ENCODE results near the gene C5orf15. TPM values are rescaled to one million over a fixed set of nuclear protein-coding genes. Genes with fewer than 3 reads are reported as not detected.

The C5orf15 gene
- polyA plus RNA-seq, 1 donor from 2014 or later: 72.3 TPM

DNA sequence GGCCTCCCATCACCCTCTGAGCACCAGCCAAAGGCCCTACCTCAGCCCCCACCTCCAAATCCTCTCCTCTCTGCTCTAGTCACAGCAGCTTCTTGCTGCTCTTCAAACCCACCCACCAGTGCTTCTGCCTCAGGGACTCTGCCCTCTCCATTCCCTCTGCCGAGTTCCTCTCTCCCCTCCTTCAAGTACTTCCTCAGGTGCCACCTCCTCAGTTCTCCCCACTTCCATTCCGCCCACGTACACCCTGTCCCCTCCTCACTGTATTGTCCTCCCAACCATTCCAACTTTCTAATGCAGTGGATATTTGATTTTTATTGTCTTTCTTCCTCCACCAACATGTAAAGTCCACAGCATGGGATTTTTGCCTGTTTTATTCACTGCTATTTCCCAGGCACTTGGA, 43.2 kb downstream of the C5orf15 start:
- Histone ChIP-seq H3K9me3 (ENCODE audit: low read length) (no peaks in the 10 kb centered on the region), H3K9ac (ENCODE audit: low read length) (no peak overlapping the region), H3K27me3 (ENCODE audit: insufficient read depth, low read depth, low read length) (no peaks in the 10 kb centered on the region), H3K4me3 (ENCODE audit: low read length) (no peak overlapping the region), H3K4me2 (ENCODE audit: low read length) (no peak overlapping the region), H2AFZ (ENCODE audit: low read depth, low read length) (no peak overlapping the region), H3K79me2 (replicated peaks; ENCODE audit: insufficient read depth, low read length) (no peaks in the 10 kb centered on the region), H3K36me3 (ENCODE audit: insufficient read depth, low read length) (no peaks in the 10 kb centered on the region), H3K27ac (ENCODE audit: low read length) (no peak overlapping the region), H3F3A (ENCODE audit: insufficient read depth, low read length, poor library complexity, severe bottlenecking) (no peaks in the 10 kb centered on the region), H3K9me2 (ENCODE audit: insufficient read depth, low read length) (no peaks in the 10 kb centered on the region), H4K20me1 (ENCODE audit: insufficient read depth) (no peaks in the 10 kb centered on the region)
- TF ChIP-seq POLR2AphosphoS5 (IDR thresholded peaks at IDR 0.05): no peak
- TF ChIP-seq, protein P1, sequence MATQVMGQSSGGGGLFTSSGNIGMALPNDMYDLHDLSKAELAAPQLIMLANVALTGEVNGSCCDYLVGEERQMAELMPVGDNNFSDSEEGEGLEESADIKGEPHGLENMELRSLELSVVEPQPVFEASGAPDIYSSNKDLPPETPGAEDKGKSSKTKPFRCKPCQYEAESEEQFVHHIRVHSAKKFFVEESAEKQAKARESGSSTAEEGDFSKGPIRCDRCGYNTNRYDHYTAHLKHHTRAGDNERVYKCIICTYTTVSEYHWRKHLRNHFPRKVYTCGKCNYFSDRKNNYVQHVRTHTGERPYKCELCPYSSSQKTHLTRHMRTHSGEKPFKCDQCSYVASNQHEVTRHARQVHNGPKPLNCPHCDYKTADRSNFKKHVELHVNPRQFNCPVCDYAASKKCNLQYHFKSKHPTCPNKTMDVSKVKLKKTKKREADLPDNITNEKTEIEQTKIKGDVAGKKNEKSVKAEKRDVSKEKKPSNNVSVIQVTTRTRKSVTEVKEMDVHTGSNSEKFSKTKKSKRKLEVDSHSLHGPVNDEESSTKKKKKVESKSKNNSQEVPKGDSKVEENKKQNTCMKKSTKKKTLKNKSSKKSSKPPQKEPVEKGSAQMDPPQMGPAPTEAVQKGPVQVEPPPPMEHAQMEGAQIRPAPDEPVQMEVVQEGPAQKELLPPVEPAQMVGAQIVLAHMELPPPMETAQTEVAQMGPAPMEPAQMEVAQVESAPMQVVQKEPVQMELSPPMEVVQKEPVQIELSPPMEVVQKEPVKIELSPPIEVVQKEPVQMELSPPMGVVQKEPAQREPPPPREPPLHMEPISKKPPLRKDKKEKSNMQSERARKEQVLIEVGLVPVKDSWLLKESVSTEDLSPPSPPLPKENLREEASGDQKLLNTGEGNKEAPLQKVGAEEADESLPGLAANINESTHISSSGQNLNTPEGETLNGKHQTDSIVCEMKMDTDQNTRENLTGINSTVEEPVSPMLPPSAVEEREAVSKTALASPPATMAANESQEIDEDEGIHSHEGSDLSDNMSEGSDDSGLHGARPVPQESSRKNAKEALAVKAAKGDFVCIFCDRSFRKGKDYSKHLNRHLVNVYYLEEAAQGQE (IDR thresholded peaks at IDR 0.05; ENCODE audit: borderline replicate concordance): no peak
- no peak for TF ChIP-seq RAD21 (conservative IDR thresholded peaks at IDR 0.05)
- no peak for TF ChIP-seq TAF1 (IDR thresholded peaks at IDR 0.05; ENCODE audit: low read depth)
- TF ChIP-seq, protein P2, sequence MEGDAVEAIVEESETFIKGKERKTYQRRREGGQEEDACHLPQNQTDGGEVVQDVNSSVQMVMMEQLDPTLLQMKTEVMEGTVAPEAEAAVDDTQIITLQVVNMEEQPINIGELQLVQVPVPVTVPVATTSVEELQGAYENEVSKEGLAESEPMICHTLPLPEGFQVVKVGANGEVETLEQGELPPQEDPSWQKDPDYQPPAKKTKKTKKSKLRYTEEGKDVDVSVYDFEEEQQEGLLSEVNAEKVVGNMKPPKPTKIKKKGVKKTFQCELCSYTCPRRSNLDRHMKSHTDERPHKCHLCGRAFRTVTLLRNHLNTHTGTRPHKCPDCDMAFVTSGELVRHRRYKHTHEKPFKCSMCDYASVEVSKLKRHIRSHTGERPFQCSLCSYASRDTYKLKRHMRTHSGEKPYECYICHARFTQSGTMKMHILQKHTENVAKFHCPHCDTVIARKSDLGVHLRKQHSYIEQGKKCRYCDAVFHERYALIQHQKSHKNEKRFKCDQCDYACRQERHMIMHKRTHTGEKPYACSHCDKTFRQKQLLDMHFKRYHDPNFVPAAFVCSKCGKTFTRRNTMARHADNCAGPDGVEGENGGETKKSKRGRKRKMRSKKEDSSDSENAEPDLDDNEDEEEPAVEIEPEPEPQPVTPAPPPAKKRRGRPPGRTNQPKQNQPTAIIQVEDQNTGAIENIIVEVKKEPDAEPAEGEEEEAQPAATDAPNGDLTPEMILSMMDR (IDR thresholded peaks at IDR 0.05; ENCODE audit: poor library complexity, severe bottlenecking): no peak
- TF ChIP-seq EP300 (conservative IDR thresholded peaks at IDR 0.05; ENCODE audit: poor library complexity, severe bottlenecking): no peak
- no peak for TF ChIP-seq SMC3 (conservative IDR thresholded peaks at IDR 0.05; ENCODE audit: poor library complexity)
- no peak for TF ChIP-seq MXI1 (conservative IDR thresholded peaks at IDR 0.05; ENCODE audit: poor library complexity, severe bottlenecking)
- TF ChIP-seq EZH2 (IDR thresholded peaks at IDR 0.05; ENCODE audit: borderline replicate concordance, insufficient read depth, low read length, poor library complexity, severe bottlenecking): no peak

DNA sequence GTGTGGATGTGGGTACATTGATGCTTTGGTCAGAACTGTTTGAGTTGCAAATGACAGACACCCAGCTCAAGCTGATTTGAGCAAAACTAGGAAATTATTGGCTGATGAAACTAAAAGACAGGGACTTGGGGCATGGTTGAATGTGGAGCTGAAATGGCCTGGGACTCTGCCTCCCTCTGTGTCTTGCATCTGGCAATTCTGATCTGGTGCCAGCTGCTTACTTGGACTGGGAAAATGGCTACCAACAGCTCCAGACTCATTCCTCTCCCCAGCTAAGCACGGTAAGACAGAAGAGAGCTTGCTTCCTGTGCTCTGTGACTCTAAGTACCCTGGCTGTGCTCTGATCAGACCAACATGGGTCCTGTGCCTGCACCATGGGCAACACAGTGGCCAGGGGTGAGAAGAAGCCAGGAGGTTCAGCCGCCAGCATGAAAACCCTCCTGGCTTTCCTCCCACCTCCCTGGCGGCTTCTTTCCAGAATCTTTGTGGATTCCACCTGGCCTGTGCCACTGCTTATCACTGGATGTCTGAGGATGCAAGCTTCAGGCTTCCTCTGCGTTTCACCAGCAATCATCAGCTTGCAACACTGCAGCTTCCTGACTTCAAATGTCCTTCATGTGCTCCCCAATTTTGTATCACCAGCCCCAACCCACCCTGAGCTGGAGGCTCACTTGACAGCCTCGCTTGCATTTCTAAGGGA, 44.1 kb downstream of the C5orf15 start:
- no peak overlapping the region for H3K9ac ChIP-seq (ENCODE audit: low read length)
- H3K9me2 ChIP-seq (ENCODE audit: insufficient read depth, low read length): no peaks in the 10 kb centered on the region
- TF ChIP-seq SMC3 (conservative IDR thresholded peaks at IDR 0.05; ENCODE audit: poor library complexity) (no peak), MXI1 (conservative IDR thresholded peaks at IDR 0.05; ENCODE audit: poor library complexity, severe bottlenecking) (no peak), RAD21 (conservative IDR thresholded peaks at IDR 0.05) (no peak), POLR2AphosphoS5 (IDR thresholded peaks at IDR 0.05) (no peak), EP300 (conservative IDR thresholded peaks at IDR 0.05; ENCODE audit: poor library complexity, severe bottlenecking) (no peak), EZH2 (IDR thresholded peaks at IDR 0.05; ENCODE audit: borderline replicate concordance, insufficient read depth, low read length, poor library complexity, severe bottlenecking) (no peak), TAF1 (IDR thresholded peaks at IDR 0.05; ENCODE audit: low read depth) (no peak)
- TF ChIP-seq, protein P1 (IDR thresholded peaks at IDR 0.05; ENCODE audit: borderline replicate concordance): no peak
- TF ChIP-seq, protein P2 (IDR thresholded peaks at IDR 0.05; ENCODE audit: poor library complexity, severe bottlenecking): no peak
- no peaks in the 10 kb centered on the region for H3K79me2 ChIP-seq (replicated peaks; ENCODE audit: insufficient read depth, low read length)
- no peaks in the 10 kb centered on the region for H3K36me3 ChIP-seq (ENCODE audit: insufficient read depth, low read length)
- no peak overlapping the region for H3K27ac ChIP-seq (ENCODE audit: low read length)
- no peaks in the 10 kb centered on the region for H4K20me1 ChIP-seq (ENCODE audit: insufficient read depth)
- no peak overlapping the region for H2AFZ ChIP-seq (ENCODE audit: low read depth, low read length)
- no peak overlapping the region for H3K4me2 ChIP-seq (ENCODE audit: low read length)
- no peaks in the 10 kb centered on the region for H3K27me3 ChIP-seq (ENCODE audit: insufficient read depth, low read depth, low read length)
- H3K4me3 ChIP-seq (ENCODE audit: low read length): no peak overlapping the region
- H3F3A ChIP-seq (ENCODE audit: insufficient read depth, low read length, poor library complexity, severe bottlenecking): no peaks in the 10 kb centered on the region
- no peaks in the 10 kb centered on the region for H3K9me3 ChIP-seq (ENCODE audit: low read length)
